K562 (cell line): ENCODE results near the gene HEPHL1. TPM values are rescaled to one million over a fixed set of nuclear protein-coding genes. Genes with fewer than 3 reads are reported as not detected.
A peak's percentile ranks its signal among the peaks of the same experiment; 100 is the strongest.

Source experiments
- FOXK2 ChIP-seq, 2 experiments: fragments of 450-650 bp; IDR thresholded peaks in 1 of 2; conservative IDR thresholded peaks in 1 of 2; 2 replicates each; pipeline ENCODE4 v1.6.1; 2016; ENCODE audit warnings: low read depth in 2 of 2, mild to moderate bottlenecking in 1 of 2
- MLX ChIP-seq, 2 experiments: fragments of 450-650 bp in 1 of 2; sonication (generic) in 1 of 2; formaldehyde crosslinking; conservative IDR thresholded peaks; 2 replicates each; pipeline versions ENCODE4 v1.4.0 to v1.8.1; 2020 to 2022; ENCODE audit warnings: mild to moderate bottlenecking in 1 of 2, missing genetic modification reagents in 1 of 2
- MTA2 ChIP-seq: fragments of 450-650 bp; IDR thresholded peaks from 2 replicates; pipeline ENCODE4 v1.6.1; 2016; ENCODE audit warnings: low read depth
- NFYB ChIP-seq: IDR thresholded peaks from 2 replicates; pipeline ENCODE4 v1.6.1; 2011; ENCODE audit warnings: mild to moderate bottlenecking, moderate library complexity; ENCODE audit not compliant: insufficient read length; ENCODE audit errors: extremely low read depth
- PURB ChIP-seq: sonication (generic); formaldehyde crosslinking; IDR thresholded peaks from 2 replicates; pipeline ENCODE4 v1.9.0; 2021; ENCODE audit warnings: low read depth, mild to moderate bottlenecking, missing genetic modification reagents
- RB1 ChIP-seq: fragments of 450-650 bp; IDR thresholded peaks from 2 replicates; pipeline ENCODE4 v1.6.1; 2017; ENCODE audit warnings: low read depth, mild to moderate bottlenecking
- SFPQ ChIP-seq: fragments of 200-400 bp; formaldehyde crosslinking; IDR thresholded peaks from 2 replicates; pipeline ENCODE4 v1.6.1; 2017; ENCODE audit warnings: mild to moderate bottlenecking, low read depth, low read length, moderate library complexity
- STAT5A ChIP-seq: IDR thresholded peaks from 2 replicates; pipeline ENCODE4 v1.6.1; 2012; ENCODE audit warnings: low read length, inconsistent platforms, borderline replicate concordance
- TARDBP ChIP-seq: fragments of 450-650 bp; IDR thresholded peaks from 2 replicates; pipeline ENCODE4 v1.6.1; 2016
- TRIM24 ChIP-seq, 2 experiments: fragments of 450-650 bp; IDR thresholded peaks; 2 replicates each; pipeline ENCODE4 v1.6.1; 2016
- ZNF324 ChIP-seq: fragments of 250-450 bp; sonication (Bioruptor Pico); IDR thresholded peaks from 2 replicates; pipeline ENCODE4 v1.4.0; 2020; ENCODE audit warnings: mild to moderate bottlenecking
- ZNF407 ChIP-seq: fragments of 450-650 bp; IDR thresholded peaks from 2 replicates; pipeline ENCODE4 v1.6.1; 2016; ENCODE audit warnings: low read depth
- ZNF518B ChIP-seq: fragments of 250-450 bp; sonication (Bioruptor Pico); IDR thresholded peaks from 2 replicates; pipeline ENCODE4 v1.5.0; 2021; ENCODE audit warnings: mild to moderate bottlenecking, moderate library complexity
- polyA plus RNA-seq, 8 experiments: library from polyadenylated mRNA; depleted of rRNA in 4 of 8; stranded (reverse) in 5 of 8; unstranded in 3 of 8; fragments of >200 nt; fragmentation: Nextera tagmentation in 2 of 8; fragmentation: Illumina TruSeq in 1 of 8; extraction: Ambion mirVana in 2 of 8; extraction: Trizol in 1 of 8; gene quantifications; 2 replicates each; pipeline versions ENCODE4 v1.2.1 to v1.2.3, GENCODE V29; 2011 to 2014; ENCODE audit warnings: inconsistent platforms in 1 of 8, missing spikeins in 1 of 8
- total RNA-seq, 7 experiments: library from RNA; depleted of rRNA in 6 of 7; stranded (reverse); fragments of >200 nt in 6 of 7; fragmentation: Illumina TruSeq in 2 of 7; extraction: Trizol in 2 of 7; gene quantifications; 2 replicates each; pipeline versions ENCODE4 v1.2.1 to v1.2.3, GENCODE V29; 2011 to 2021; ENCODE audit warnings: low replicate concordance in 1 of 7

Gene HEPHL1
- total and polyA plus RNA-seq, 9 of the 15 experiments (the other 6 are each of a cell fraction or from before 2014, with no cell fraction given) = 0.01 TPM; not detected in 8

GRCh38 chr11:94077552-94078293 lies 56.6 kb downstream of the HEPHL1 start (continued):
- TF ChIP-seq SFPQ (no peak), RB1 (no peak), ZNF324 (0 out of 2 replicates have a peak, but pooled peaks have one; percentile 22), ZNF518B (CRISPR knock-in tag) (no peak), MLX (CRISPR knock-in tag; conservative IDR thresholded peaks at IDR 0.05) (no peak), FOXK2 (conservative IDR thresholded peaks at IDR 0.05 in 1 of 2, IDR thresholded peaks at IDR 0.05 in 1 of 2; ENCODE audit: low read depth in 2 of 2) (peak in 1 of 2 experiments; percentile 68; a peak in 1 of 4 replicates), NFYB (no peak), ZNF407 (no peak), MTA2 (peak; percentile 88), STAT5A (peak; percentile 33; the same call in 1 of the 2 replicates), PURB (no peak), TRIM24 (IDR thresholded peaks at IDR 0.05) (peak; percentile 62 to 86), TARDBP (no peak)
